Activated naive CD4-positive, alpha-beta T cell treated with anti-CD3 and anti-CD28 coated beads, Interleukin-2, amount 50 U/mL, for 72 hours (primary cell): ENCODE data around the gene FSD1L. TPM values are rescaled to one million over a fixed set of nuclear protein-coding genes. Genes with fewer than 3 reads are reported as not detected.

Experiments used
- ATAC-seq, 2 donors: fragments of 150-1000 bp; cut with Tn5 transposase; 2 replicates each; pipeline ENCODE4 v1.10.0; 2021; ENCODE audit warnings: mild to moderate bottlenecking in 2 of 2, moderate library complexity in 2 of 2
- DNase-seq, 2 donors: peaks; one replicate each; pipeline ENCODE4 v3.0.0; 2021 to 2022; ENCODE audit warnings: low spot score in 2 of 2
- H3K27ac Mint-ChIP-seq, 2 donors: one replicate each; pipeline ENCODE4 v1.8.0; 2022; ENCODE audit warnings: mild to moderate bottlenecking in 2 of 2, mixed read lengths in 2 of 2
- H3K36me3 Mint-ChIP-seq, 2 donors: one replicate each; pipeline ENCODE4 v1.8.0; 2022; ENCODE audit warnings: mixed read lengths in 2 of 2
- H3K9me3 Mint-ChIP-seq, 2 donors: one replicate each; pipeline ENCODE4 v1.8.0; 2022; ENCODE audit warnings: mixed read lengths in 2 of 2
- total RNA-seq, 2 donors: library from RNA; stranded (reverse); gene quantifications; one replicate each; pipeline ENCODE4 v1.2.3, GENCODE V29; 2022

Gene FSD1L
- total RNA-seq, 2 donors from 2014 or later, result 0.61 to 3.9 TPM

DNA sequence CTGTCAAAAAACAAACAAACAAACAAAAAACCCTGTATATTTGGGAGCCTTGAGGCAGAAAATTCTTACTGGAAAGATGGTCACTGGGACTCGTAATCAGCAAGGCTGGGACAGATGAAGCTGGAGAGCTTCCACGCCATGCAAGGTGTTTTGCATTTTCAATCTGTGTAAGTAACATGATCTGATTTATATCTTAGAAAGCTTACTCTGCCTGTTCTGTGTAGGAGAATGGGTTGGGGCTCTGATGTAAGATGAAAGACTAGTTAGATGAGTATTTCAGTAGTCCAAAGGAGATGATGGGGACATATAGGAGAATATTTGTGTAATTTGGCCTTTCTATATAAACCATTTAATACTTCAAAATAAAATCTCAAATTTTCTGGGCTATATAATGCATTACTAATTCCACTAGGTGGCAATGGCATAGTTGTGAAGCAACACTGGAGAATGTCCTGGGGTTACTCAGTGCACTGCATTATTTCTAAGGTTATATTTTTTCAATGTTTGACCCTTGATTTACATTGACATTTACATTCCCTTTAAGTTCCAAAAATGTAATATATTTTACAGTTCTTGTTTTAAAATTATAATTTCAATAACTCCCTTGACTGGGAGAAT lies 21.9 kb upstream of the FSD1L start:
- H3K36me3 Mint-ChIP-seq, result no peaks in the 10 kb centered on the region
- DNase-seq (no peak), ATAC-seq (peak in 1 of 2 donors; percentile 55)
- H3K27ac Mint-ChIP-seq, result no peak overlapping the region
- no peaks in the 10 kb centered on the region for H3K9me3 Mint-ChIP-seq

- DNase-seq, result no peak
- ATAC-seq, result no peak
- H3K36me3 Mint-ChIP-seq, result no peaks in the 10 kb centered on the region
- no peak overlapping the region for H3K27ac Mint-ChIP-seq
- H3K9me3 Mint-ChIP-seq, result no peaks in the 10 kb centered on the region
Measured at GRCh38 chr9:105426657-105427056, 21.2 kb upstream of the FSD1L start.

DNA sequence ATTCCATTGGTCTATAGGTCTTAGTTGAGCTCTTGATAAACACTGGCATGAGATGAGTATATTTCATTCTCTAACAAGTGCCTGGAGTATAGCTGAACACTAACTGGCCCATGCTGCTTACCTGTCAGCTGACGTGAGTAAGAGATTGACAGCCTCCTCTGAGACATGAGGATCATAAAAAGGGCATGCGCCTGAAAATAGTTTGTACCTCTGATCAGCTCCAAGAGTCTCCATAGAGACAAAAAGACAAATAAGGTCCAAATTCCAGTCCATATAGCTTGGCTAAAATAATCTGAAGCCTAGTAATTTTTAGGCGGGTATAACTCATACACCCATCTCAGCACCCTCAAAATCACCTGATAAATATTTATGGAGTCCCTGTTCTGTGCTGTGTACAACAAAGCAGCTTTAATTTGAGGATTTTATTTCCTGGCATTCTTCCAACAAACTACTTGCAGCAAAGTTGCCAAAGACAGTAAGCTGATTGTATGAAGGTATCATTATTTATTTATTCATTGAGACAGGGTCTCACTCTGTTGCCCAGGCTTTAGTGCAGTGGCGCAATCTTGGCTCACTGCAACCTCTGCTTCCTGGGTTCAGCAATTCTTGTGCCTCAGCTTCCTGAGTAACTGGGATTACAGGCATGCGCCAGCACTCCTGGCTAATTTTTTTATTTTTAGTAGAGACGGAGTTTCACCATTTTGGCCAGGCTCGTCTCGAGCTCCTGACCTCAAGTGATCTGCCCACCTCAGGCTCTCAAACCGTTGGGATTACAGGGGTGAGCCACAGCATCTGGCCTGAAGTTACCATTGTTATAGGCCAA lies 16.2 kb upstream of the FSD1L start:
- H3K9me3 Mint-ChIP-seq, result peaks cover 0 to 5% of the 10 kb centered on the region in 2 donors
- no peak overlapping the region for H3K27ac Mint-ChIP-seq
- ATAC-seq (no peak), DNase-seq (no peak)
- H3K36me3 Mint-ChIP-seq, result no peaks in the 10 kb centered on the region

DNA sequence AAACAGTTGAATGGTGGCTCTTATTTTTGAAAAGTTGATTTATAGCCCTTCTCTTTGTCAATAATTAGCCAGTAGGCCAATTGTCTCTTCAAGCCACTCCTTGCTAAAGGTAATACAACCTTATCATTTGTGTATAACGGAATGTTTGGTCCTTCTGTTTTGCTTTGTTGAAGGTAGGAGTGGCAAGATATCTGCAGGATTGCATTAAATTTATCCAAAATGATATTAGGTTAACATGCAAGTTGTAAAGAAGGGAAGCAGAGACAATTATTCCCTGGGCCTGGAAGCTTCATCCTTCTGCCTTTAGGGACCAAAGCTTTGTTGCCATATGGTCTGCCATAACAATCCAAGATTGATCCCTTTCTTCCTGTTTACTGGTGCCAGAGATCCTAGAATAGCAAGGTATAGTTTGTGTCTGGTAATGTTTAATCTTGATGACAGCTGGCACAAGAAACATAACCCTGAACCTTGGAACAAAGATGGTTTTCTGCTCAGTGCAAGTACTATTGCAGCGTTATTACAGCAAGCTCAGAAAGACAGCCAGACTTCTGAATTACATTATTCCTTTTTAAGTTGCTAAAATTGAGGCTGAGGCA lies 15.5 kb upstream of the FSD1L start:
- H3K36me3 Mint-ChIP-seq, result no peaks in the 10 kb centered on the region
- peaks cover 0 to 5% of the 10 kb centered on the region in 2 donors for H3K9me3 Mint-ChIP-seq
- ATAC-seq (no peak), DNase-seq (no peak)
- no peak overlapping the region for H3K27ac Mint-ChIP-seq

DNA sequence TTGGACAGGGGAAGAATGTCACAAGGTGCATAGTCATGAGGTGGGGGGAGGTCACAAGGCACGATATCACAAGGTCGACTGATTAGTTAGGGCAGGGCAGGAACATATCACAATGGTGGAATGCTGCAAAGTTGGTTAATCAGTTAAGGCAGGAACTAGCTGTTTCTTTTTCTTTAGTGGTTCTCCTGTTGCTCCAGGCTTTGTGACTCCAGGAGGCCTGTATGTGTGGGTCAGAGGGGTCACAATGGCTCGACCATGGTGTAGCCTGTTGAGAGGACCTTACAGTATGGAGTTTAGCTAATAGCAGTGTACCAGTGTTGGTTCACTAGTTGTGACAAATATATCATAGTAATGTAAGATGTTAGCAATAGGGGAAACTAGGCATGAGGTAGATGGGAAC lies 12.4 kb upstream of the FSD1L start:
- H3K27ac Mint-ChIP-seq, result no peak overlapping the region

DNA sequence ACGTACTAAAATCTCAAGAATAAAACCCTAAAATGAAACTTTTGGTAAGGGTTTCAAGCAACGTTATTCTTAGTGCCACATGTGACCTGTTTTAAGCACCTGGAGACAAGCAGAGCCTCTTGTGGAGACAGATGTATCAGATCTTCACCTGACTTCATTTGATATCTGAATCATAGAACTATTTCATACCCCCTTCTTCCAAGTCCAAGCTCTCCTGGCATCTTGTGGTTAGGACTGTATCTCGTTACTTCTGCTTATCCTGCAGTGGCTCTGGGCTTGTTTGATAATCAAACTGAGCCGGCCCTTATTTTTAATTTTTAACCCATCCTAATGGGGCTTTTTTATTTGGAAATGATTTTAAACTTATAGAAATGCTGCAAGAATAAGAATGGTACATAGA lies 11.1 kb upstream of the FSD1L start:
- no peak for DNase-seq
- no peak for ATAC-seq
- Mint-ChIP-seq H3K36me3 (no peaks in the 10 kb centered on the region), H3K9me3 (peaks cover 0 to 5% of the 10 kb centered on the region in 2 donors), H3K27ac (no peak overlapping the region)

More for the DNA sequence above, 12.4 kb upstream of the FSD1L start:
- no peaks in the 10 kb centered on the region for H3K36me3 Mint-ChIP-seq
- DNase-seq, result no peak
- no peak for ATAC-seq
- H3K9me3 Mint-ChIP-seq, result peaks cover 0 to 5% of the 10 kb centered on the region in 2 donors

- DNase-seq (no peak), ATAC-seq (no peak)
- Mint-ChIP-seq H3K9me3 (peaks cover 0 to 5% of the 10 kb centered on the region in 2 donors), H3K36me3 (no peaks in the 10 kb centered on the region), H3K27ac (no peak overlapping the region)
Measured at GRCh38 chr9:105437704-105438103, 10.1 kb upstream of the FSD1L start.

GRCh38 chr9:105438141-105438806 lies 9.6 kb upstream of the FSD1L start:
- DNase-seq, result no peak
- H3K9me3 Mint-ChIP-seq, result peaks cover 0 to 5% of the 10 kb centered on the region in 2 donors
- no peak overlapping the region for H3K27ac Mint-ChIP-seq
- H3K36me3 Mint-ChIP-seq, result no peaks in the 10 kb centered on the region
- ATAC-seq, result no peak

GRCh38 chr9:105439428-105439827 lies 8.4 kb upstream of the FSD1L start:
- H3K27ac Mint-ChIP-seq, result no peak overlapping the region
- ATAC-seq (no peak), DNase-seq (no peak)
- no peaks in the 10 kb centered on the region for H3K36me3 Mint-ChIP-seq
- peaks cover 0 to 5% of the 10 kb centered on the region in 2 donors for H3K9me3 Mint-ChIP-seq

GRCh38 chr9:105441616-105442160 lies 6.1 kb upstream of the FSD1L start:
- Mint-ChIP-seq H3K36me3 (no peaks in the 10 kb centered on the region), H3K27ac (no peak overlapping the region), H3K9me3 (no peaks in the 10 kb centered on the region)
- DNase-seq, result no peak
- no peak for ATAC-seq

GRCh38 chr9:105443121-105443520 lies 4.7 kb upstream of the FSD1L start:
- DNase-seq (no peak), ATAC-seq (no peak)
- Mint-ChIP-seq H3K9me3 (no peaks in the 10 kb centered on the region), H3K36me3 (no peaks in the 10 kb centered on the region), H3K27ac (no peak overlapping the region)

- no peak for ATAC-seq
- Mint-ChIP-seq H3K9me3 (no peaks in the 10 kb centered on the region), H3K36me3 (no peaks in the 10 kb centered on the region), H3K27ac (no peak overlapping the region)
- DNase-seq, result no peak
Measured at GRCh38 chr9:105444130-105444529, 3.7 kb upstream of the FSD1L start.

DNA sequence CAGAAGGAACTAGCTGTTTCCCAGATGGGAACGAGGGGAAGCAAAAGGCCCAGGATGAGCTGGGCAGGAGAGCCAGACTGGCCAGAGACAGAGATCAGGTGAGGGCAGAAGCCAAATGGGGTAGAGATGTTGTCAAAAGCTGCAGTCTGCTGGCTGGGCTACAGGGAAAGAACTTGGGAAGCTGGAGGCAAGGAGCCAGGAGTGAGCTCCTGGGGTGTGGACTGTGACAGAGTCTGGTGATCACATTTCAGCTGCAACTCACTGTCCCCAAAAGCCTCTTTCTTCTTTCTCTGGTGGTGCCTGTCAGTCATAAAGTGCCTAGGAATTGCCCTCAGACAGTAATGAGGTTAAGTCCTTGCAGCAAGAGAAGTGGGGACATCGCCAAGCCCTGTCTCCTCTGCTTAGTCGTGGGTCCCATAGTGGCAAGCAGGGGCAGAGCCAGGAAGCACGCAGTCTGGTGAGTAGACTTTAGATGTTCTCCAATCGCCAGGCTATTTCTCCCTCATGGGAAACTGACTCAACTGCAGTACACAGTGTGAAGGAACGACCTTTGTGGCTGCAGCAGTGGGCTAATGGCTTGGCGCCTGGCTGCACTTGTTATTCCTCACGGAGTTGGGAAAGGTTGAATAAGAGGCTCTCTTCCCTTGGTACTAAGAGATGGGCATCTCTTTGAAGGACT lies 2.5 kb upstream of the FSD1L start:
- no peak for ATAC-seq
- Mint-ChIP-seq H3K27ac (no peak overlapping the region), H3K36me3 (no peaks in the 10 kb centered on the region), H3K9me3 (no peaks in the 10 kb centered on the region)
- DNase-seq, result no peak

DNA sequence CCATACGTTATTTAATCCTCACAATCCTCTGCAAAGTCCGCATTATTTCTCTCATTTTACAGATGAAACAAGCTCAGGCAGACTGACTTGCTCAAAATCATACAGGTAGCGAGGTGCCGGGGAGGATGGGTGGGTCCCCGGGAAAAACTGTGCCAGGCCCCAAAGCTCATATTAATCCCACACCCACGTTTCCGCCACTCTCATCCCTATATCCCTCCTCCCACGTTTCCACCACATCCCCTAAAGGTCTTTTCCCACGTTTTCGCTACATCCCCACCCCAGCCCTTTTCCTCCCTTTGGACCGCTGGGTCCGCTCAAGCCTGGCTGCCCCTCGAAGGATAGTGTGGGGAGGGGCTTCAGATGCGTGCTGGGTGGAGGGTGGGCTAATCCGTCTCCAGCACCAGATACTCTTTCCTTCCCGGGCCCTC lies 434 bp upstream of the FSD1L start:
- Mint-ChIP-seq H3K36me3 (no peaks in the 10 kb centered on the region), H3K9me3 (no peaks in the 10 kb centered on the region), H3K27ac (peak overlapping the region; percentile 38 to 45)
- ATAC-seq, result peak in 1 of 2 donors; percentile 52
- DNase-seq, result no peak

GRCh38 chr9:105449081-105449480 lies 1.2 kb downstream of the FSD1L start:
- no peak for ATAC-seq
- no peak overlapping the region for H3K27ac Mint-ChIP-seq
- DNase-seq, result no peak
- H3K9me3 Mint-ChIP-seq, result no peaks in the 10 kb centered on the region
- H3K36me3 Mint-ChIP-seq, result no peaks in the 10 kb centered on the region

DNA sequence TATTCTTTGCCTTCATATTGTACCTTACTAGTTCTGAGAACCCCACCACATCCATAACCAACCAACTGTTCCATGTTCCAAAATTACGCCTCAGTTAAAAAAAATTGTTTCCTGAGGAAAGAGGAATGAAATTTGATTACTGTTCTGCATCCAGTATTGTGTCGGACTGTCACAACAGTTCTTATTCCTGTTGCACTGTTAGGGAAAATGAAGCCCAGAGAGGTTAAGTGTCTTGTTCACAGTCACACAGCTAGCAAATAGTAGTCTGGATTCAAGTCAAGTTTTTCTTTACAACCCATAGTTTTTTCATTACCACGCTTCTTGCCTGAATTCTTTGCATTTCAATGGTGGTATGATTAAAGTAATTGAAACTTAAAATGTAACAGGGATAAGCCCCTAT lies 4.4 kb downstream of the FSD1L start:
- peaks cover 0 to 4% of the 10 kb centered on the region in 2 donors for H3K9me3 Mint-ChIP-seq
- no peak for ATAC-seq
- no peak for DNase-seq
- H3K36me3 Mint-ChIP-seq, result peaks cover 0 to 4% of the 10 kb centered on the region in 2 donors
- H3K27ac Mint-ChIP-seq, result no peak overlapping the region
